Stimulated activated CD4-positive, alpha-beta T cell treated with anti-CD3 and anti-CD28 coated beads, Interleukin-4, amount 100 ng/mL, for 48 hours (primary cell): ENCODE data around the gene ASPSCR1.

Source experiments
- DNase-seq, 2 donors: peaks; one replicate each; pipeline ENCODE4 v3.0.0-alpha.2; 2020; ENCODE audit warnings: low read depth in 2 of 2

ASPSCR1 gene

DNA sequence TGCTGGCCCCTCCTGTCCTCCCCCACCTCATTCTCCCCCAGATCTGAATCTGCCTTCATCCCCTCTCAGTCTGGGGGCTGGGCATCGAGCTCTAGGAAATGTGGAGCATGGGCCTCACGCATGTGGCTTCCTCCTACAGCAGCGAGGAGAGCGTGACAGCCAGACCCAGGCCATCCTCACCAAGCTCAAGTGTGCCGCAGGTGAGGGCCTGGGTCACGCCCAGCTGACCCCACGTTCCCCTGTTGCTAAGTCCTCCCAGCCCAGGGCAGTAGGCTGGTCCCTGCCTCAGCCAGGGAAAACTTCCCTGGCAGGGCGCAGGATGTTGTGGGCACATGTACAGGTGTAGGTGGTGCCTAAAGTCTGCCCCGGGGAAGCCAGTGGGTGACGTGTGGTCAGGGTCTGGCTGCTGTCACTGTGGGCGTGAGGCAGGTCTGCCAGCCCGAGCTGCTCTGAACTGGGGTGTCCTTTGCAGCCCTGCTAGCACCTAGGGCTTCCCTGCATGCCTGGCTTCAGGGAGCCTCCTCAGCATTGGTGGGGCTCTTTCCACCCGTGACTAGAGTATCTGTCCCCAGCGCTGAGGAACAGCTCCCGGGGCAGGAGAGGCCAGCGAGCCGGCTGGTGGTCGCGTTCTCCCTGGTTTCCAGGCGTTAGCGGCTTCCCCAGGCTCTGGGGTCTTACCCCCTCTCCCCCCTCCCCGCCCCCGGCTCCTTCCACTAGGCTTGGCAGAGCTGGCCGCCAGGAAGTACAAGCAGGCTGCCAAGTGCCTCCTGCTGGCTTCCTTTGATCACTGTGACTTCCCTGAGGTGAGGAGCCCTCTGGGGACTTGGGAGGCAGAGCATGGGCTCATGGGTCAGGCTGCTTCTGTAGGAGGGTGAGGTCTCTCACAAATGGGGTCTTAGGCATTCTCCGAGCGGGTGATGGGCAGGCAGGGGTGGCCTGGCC lies 77.9 kb downstream of the ASPSCR1 start:
- DNase-seq: no peak

DNA sequence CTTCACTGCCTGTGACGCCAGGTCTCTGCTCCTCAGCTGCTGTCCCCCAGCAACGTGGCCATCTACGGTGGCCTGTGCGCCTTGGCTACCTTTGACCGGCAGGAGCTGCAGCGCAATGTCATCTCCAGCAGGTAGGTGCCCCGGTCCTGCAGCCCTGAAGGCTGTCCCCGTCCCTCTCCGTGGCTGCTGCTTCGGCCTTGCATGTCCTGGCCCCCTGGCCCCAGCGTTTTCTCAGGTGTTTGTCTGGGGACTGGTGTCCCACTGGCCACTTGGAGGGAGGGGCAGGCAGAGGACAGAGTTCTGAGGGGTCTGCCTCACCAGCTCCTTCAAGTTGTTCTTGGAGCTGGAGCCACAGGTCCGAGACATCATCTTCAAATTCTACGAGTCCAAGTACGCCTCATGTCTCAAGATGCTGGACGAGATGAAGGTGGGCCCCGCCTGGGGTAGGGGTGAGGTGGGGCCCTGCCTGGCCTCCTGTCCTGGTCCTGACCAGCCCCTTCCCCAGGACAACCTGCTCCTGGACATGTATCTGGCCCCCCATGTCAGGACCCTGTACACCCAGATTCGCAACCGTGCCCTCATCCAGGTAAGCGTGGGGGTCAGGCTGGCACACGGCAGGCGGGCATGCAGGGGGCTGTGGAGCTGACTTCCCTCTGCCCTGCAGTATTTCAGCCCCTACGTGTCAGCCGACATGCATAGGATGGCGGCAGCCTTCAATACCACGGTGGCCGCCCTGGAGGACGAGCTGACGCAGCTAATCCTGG lies 78.7 kb downstream of the ASPSCR1 start:
- DNase-seq: no peak

DNA sequence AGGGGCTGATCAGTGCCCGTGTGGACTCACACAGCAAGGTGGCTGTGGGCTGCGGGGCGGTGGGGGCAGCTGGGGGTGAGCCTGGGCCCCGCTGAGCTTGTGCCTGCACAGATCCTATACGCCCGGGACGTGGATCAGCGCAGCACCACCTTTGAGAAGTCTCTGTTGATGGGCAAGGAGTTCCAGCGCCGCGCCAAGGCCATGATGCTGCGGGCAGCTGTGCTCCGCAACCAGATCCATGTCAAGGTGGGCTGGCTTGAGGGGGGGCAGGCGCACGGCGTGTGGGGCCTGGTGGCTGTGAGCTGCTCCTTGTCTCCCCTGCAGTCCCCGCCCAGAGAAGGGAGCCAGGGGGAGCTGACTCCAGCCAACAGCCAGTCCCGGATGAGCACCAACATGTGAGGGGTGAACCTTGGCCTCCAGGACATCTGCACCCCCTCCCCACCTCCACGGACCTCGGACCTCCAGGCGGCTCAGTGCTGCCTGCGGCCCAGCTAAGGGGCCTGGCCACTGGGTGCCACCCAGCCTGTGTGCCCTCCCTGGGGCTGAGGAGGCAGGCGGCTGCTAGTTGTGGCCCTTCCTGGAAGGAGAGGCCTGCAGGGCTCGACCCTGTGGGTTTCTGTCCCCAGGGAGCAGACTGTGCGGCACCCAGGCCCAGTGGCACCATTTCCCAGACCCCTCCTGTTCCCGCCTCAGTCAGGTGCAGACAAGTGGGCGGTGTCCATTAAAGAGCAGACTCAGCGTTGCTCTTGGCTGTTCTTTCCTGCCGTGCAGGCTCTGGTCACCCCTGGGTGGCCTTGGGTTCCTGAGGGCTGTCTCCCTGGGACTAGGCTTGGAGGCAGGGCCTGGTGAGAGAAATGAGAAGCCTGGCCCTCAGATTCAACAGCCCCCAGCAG lies 79.5 kb downstream of the ASPSCR1 start:
- no peak for DNase-seq

GRCh38 chr17:82058230-82058854 lies 80.9 kb downstream of the ASPSCR1 start:
- DNase-seq: no peak

GRCh38 chr17:82058855-82059249 lies 81.4 kb downstream of the ASPSCR1 start:
- no peak for DNase-seq

- DNase-seq: no peak
Observed at GRCh38 chr17:82059272-82060000, 82.0 kb downstream of the ASPSCR1 start.

- DNase-seq: no peak
Observed at GRCh38 chr17:82060001-82060380, 82.6 kb downstream of the ASPSCR1 start.

GRCh38 chr17:82060614-82061013 lies 83.2 kb downstream of the ASPSCR1 start:
- no peak for DNase-seq

DNA sequence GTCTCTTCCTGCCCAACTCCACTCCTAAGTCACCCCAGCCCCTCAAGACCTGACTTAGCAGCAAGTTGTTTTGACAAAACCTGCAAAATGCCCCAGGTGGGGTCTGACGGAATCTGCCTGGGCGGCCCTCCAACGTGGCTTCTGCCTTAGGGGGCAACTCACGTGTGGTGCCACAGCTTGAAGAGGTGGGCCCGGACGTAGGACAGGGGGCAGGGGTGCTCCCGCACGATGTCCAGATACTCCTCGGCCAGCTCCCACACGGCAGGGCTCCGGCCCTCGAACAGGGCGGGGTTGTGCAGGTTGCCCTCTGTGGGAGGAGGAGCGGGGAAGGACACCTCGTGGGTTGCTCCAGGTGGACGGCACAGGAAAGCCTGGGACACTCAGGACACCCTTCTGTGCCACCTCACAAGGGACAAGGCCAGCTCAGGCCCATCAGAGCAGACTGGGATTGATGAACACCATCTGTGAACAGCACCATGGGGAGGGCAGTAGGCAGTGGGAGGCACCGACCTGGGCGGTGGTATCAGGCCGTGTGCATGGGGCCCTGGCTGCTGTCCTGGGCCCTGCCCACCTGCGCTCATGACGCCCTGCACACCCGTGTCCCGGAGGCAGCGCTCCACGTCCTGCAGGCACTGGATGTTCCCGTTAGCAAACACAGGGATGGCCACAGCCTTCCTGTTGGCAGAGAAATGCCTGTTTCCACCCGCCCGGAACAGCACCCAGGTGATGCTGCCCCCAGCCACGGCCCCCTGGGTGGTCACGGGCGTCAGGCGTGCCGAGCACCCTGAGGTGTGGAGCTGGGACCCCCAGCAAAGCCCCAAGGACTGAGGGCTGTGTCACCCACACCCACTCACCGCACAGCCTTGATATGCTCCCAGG lies 83.9 kb downstream of the ASPSCR1 start:
- no peak for DNase-seq

- no peak for DNase-seq
Observed at GRCh38 chr17:82062076-82062983, 84.9 kb downstream of the ASPSCR1 start.

DNA sequence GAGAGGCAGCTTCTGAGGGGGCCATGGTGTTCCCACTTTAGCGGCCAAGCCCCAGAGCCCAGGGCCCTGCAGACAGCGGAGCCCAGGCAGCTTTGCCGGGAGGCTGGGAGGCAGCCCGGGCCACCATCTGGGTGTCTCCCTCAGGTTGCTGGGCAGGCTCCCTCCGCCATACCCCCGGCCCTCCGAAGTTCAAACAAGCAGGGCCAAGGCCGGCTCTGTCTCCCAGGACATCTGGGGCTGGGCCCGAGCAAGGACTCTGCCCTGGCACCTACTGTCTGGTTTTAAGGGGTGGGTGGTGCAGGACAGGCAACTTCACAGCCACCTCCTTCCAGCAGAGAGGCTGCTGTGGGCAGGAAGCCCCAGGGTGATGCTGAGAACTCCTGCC lies 85.5 kb downstream of the ASPSCR1 start:
- DNase-seq: no peak

DNA sequence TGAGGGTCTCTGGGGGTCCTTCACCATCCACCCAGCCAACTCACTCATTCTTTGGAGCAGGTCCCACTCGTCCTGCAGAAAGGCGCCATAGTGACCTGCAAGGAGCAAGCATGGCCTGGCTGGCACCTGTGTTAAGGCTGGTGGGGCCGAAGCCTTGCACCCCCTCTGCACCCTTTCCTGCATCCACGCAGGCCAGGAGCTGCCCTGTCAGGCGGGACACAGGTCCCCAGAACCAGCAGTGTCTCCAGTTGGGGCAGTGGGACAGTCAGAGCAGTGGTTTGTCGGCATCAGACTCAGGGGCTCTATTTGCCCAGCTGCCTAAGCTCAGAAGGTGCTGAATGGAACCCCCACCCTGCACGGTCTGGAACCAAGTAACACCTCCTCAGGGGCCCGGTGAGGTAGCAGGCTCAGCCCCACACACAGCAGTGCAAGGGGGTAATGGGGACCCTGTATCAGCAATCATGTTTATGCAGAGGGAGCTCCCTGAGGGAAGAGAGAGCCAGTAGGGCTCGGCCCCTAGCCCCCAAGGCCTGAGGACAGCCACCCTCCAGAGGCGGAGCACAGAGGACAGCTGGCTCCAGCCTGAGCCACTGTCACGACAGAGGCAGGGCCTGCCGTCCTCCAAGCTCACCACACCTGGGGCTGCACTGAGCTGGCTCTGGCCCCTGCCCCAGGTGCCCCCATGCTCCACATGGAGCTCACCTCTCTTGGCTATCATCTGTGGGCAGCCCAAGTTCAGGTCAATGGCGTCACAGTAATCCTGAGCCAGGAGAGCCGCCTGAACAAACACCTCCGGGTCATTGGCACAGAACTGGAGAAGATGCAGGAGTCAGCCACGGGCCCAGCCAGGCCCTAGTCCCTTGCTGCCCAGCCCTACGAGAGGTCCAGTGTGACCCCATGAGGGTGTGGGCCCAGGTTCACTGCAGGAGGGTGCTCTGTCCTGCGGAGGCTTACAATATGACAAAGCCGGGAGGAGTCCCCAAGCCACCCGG lies 86.3 kb downstream of the ASPSCR1 start:
- DNase-seq: no peak

DNA sequence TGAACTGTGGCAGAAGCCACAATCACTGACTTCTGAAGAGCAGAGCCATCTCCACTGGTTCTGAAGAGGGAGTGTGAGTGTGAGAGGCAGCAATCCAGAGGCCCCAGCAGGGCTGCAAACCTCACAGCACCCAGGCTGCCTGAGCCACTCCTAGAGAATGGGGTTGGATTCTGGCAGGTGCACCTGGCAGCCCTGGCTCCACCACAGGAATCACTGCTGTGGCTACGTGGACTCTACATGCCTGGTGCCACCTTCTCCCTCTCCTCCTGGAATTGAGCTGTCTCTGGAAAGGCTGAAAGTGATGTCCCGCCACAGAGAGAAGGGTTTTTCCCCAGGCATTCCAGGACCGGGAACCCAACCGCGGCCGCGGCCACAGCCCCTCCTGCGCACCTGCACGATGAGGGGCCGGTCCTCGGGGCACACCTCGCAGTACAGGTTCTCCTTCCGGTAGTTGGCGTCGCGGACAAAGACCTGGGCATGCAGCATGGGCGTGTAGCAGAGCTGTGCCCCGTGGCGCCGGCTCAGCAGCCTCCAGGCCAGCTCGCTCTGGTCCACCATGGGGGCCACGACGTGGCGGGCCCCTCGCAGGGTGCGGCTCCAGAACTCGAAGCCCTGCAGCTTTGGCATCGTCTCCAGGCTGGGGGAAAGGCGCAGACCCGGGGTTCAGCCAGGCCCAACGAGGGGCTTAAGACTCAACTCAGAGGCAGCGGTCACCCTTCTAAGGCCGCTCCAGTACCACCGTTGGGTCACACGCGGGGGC lies 87.2 kb downstream of the ASPSCR1 start:
- no peak for DNase-seq

DNA sequence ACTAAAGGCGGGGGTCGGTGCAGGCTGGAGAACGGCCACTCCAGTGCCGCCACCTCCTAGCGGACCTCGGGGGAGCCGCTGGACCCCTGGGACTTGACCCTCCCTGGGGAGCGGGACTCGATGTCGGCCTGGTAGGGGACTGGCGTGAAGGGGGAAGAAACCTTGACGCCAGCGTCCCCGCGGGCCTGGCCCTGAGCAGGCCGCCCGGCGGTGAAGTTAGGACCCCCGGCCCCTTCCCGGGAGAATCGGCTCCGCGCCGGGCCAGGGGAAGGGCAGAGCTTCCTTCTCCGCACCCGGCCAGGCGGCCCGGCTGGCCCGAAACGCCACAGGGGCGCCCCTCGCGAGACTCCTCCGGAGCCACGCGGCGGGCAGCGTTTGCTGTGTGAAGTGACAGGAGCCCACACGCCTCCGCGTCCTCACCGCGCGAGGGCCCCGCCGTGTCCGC lies 87.8 kb downstream of the ASPSCR1 start:
- DNase-seq: peak in 1 of 2 donors; percentile 23

- DNase-seq: peak; percentile 59 to 63
Observed at GRCh38 chr17:82065638-82066303, 88.3 kb downstream of the ASPSCR1 start, which contains the start of gene DUS1L. DUS1L (minus strand) TSS chr17:82065804; CDS start chr17:82065059, 745 bp downstream.
